Measurements from ENCODE around the gene PTCD2. TPM values are rescaled to one million over a fixed set of nuclear protein-coding genes. Genes with fewer than 3 reads are reported as not detected.
"Not testable (repeated sequence)": the region's sequence is repeated elsewhere in the genome, so short reads cannot be mapped to it uniquely, and the experiment has no call there.

PTCD2 gene
- total RNA-seq, 1 donor from 2014 or later, result 7.6 TPM

- DNase-seq (ENCODE audit: low spot score), result no peak
Measured at GRCh38 chr5:72378639-72379289, 58.6 kb downstream of the PTCD2 start.

- no peak for DNase-seq (ENCODE audit: low spot score)
Measured at GRCh38 chr5:72379936-72380335, 59.8 kb downstream of the PTCD2 start.

GRCh38 chr5:72380492-72381274 is 60.5 kb downstream of the PTCD2 start:
- DNase-seq (ENCODE audit: low spot score), result no peak

DNA sequence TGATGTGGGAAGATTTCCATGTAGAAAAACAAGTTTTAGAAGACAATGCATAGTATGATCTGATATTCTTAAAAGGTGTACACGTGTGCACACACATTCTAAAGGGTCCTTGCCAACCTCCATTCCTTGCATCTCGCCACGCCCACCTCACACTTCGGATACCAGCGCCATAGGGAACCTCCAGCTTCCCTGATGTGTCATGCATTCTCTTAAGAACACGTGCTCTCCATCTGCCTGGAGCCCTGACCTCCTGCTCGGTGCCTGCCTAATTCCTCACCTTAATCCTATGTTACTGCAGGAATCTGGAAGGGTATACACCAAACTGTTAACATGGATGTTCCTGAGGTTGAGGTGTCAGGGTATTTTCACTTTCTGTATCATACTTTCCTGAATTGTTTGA is 63.1 kb downstream of the PTCD2 start:
- DNase-seq (ENCODE audit: low spot score), result no peak

DNA sequence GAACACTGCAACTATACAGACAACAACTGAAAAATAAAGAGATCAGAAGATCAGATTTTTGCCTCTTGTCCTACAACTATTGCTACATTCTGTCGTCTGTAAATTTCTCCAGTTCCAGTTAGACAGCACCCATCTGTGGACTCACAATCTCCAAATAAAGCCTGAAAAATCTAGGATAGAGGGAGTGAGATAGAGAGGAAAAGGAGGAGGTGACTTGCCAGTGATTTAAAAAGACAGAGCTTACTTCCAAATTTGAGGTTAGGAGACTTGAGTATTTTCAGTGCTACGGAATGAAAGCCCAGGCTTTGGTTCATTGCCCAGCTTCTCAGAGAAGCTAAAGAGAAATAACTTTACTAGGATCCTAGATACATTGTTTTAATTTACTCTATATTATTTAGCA is 63.6 kb downstream of the PTCD2 start:
- DNase-seq (ENCODE audit: low spot score), result no peak

- DNase-seq (ENCODE audit: low spot score), result no peak
Measured at GRCh38 chr5:72386639-72387038, 66.5 kb downstream of the PTCD2 start.

DNA sequence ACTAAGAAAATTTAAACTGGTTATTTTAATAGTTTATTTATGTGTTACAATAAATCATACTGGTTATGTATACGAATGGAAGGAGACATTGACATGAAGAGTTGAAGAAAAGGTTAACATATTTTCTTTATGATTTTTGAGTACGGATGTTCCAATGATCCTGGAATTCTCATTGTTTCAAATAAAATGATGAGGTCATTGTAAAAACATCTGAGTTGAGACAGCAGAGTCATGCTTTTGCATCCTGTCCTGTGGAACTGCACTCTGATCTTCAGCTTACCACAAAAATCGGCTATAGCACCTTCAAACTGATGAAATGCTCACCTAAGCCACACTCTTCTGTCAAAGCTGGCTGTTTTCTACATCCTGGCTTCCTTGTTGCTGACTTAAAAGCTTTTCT is 67.8 kb downstream of the PTCD2 start:
- no peak for DNase-seq (ENCODE audit: low spot score)

DNA sequence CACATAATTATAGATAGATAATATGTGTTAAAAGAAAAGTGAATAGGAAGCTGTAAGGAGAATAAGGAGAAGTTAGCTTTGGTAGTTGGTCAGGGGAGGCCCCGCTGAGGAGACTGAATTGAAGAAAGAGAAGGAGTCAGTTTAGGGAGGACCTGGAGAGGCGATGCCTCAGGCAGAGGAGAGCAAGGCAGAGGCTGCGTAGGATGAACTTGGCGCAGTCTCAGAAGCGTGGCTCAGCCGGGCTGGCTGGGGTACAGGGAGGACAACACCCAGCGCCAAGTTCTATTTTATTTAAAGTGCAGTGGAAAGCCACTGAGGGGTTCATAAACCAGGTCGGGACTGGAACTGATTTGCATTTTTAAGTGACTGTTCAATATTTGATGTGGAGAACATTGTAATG is 68.5 kb downstream of the PTCD2 start:
- DNase-seq (ENCODE audit: low spot score), result no peak

- no peak for DNase-seq (ENCODE audit: low spot score)
Measured at GRCh38 chr5:72390836-72391235, 70.7 kb downstream of the PTCD2 start.

GRCh38 chr5:72392326-72392733 is 72.2 kb downstream of the PTCD2 start:
- no peak for DNase-seq (ENCODE audit: low spot score)

GRCh38 chr5:72393052-72393451 is 72.9 kb downstream of the PTCD2 start:
- no peak for DNase-seq (ENCODE audit: low spot score)

GRCh38 chr5:72394688-72395087 is 74.5 kb downstream of the PTCD2 start:
- DNase-seq (ENCODE audit: low spot score), result no peak

GRCh38 chr5:72397836-72398235 is 77.7 kb downstream of the PTCD2 start:
- DNase-seq (ENCODE audit: low spot score), result no peak

- DNase-seq (ENCODE audit: low spot score), result no peak
Measured at GRCh38 chr5:72400950-72401349, 80.8 kb downstream of the PTCD2 start.

DNA sequence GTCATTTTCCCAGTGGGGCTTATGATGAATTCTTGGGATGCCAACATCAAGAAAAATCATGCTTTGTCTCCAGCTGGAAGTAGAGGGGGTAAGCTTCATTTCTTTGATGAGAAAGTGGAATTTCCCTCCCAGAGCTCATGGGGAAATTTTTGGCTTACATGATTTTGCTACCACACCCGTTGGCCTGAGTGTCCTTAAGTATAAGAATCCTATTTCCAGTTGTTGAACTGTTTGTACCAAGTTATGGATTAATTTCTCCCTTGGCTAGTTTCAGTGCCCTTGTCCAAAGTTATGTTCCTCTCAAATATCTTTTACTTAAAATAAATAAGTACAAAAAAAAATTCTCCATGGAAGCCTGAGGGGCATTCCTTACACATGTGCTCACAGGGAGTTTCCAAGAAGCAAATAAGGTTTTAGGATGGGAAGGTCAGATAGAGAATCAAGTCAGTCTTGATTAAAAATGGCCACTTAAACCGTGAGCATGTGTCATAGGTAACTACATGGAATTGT is 82.3 kb downstream of the PTCD2 start:
- DNase-seq (ENCODE audit: low spot score), result no peak

- DNase-seq (ENCODE audit: low spot score), result no peak
Measured at GRCh38 chr5:72402959-72403628, 82.9 kb downstream of the PTCD2 start.

DNA sequence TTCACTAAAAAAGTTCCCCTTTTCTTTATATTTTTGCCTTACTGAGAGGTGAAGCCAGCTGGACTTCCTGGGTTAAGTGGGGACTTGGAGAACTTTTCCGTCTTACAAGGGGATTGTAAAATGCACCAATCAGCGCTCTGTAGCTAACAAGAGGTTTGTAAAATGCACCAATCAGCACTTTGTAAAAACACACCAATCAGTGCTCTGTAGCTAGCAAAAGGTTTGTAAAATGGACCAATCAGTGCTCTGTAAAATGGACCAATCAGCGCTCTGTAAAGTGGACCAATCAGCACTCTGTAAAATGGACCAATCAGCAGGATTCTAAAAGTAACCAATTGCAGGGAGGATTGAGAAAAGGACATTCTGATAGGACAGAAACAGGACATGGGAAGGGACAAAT is 84.6 kb downstream of the PTCD2 start:
- DNase-seq (ENCODE audit: low spot score), result not testable (repeated sequence)

- no peak for DNase-seq (ENCODE audit: low spot score)
Measured at GRCh38 chr5:72407078-72407477, 86.9 kb downstream of the PTCD2 start.

- no peak for DNase-seq (ENCODE audit: low spot score)
Measured at GRCh38 chr5:72407541-72407940, 87.4 kb downstream of the PTCD2 start.

DNA sequence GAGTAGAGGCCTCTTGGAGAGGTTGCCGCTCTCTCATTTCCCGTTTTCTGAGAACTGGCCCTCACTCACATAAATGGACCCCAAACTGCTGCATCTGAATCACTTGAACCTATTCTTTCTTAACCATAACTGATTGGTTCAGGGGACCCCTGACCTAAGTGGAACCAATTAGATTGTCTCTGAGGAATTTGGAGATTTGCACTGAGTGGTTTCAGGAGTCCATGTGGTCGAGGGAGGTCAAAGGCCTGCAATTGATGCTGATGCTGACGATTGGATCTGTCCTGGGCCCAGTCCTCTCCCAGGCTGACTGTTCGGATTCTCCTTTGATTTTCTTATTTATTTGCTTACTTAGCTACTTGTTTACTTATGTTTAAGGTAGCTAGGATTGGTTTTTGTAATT is 88.0 kb downstream of the PTCD2 start:
- no peak for DNase-seq (ENCODE audit: low spot score)

DNA sequence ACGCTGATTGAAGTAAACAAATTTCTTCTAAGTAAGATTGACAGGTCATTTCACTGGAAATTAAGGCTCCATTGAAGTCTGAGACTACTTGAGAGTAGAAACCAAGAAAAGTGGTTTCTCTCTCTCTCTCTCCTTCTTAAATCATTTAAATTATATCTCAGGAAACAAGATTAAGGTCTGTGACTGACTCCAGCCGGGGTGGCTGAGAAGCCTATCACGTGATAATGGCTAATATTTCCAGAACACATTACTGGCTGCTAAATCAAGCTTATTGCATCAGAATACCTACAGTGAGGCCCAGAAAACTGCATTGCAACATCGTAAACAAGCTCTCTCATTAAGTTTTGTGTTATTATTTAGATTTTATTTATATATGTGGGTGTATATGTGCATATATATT is 88.4 kb downstream of the PTCD2 start:
- DNase-seq (ENCODE audit: low spot score), result no peak

DNA sequence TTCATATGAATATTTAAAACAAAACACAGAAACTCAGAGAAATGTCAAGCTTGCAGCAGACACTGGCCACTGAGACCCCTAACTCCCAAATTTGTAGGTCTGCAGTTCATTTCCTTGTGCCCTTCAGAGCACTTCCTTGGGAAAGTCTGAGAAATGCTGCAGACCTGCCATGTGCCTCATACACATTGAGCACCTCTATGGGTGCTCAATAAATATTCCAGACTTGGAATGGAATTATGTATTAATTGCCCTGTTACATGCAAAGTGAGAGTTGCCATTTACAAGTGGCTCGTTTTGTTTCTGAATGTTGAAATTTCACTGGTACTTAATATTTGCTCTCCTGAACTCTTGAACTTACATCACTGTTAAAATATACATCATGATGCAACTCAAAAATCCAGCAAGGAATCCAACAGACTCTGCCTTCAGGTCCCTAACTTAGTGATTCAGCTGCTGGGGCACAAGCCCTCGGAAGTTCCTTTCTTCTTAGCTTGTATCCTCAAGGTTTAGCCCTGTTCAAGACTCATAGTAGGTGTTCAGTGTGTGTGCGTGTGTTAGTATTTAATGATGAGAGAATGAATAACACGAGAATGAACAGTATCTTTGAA is 90.6 kb downstream of the PTCD2 start:
- no peak for DNase-seq (ENCODE audit: low spot score)

Measured in mesenteric fat pad (tissue), 1 donor.